RWPE1 (cell line): ENCODE data around the gene EHD4.

ENCODE experiments used
- CTCF ChIA-PET: fragments of 350-600 bp; sonication (Branson Sonifier 250); formaldehyde crosslinking; extraction: SDS; loops from one replicate; lab custom pipeline; 2021; lab: Yijun Ruan, JAX
- POLR2A ChIA-PET: fragments of 400-600 bp; formaldehyde crosslinking; extraction: SDS; loops from one replicate; lab custom pipeline; 2020; ENCODE audit warnings: antibody characterized with exemption; ENCODE audit not compliant: low non-redundant PET; lab: Yijun Ruan, JAX
- DNase-seq: peaks from one replicate; pipeline ENCODE4 v3.0.0; 2012; ENCODE audit warnings: low spot score
- H3K27ac ChIP-seq: fragments of 450-650 bp; 2 replicates; pipeline ENCODE4 v1.5.1; 2017
- CTCF ChIP-seq: fragments of 450-650 bp; conservative IDR thresholded peaks from 2 replicates; pipeline ENCODE4 v1.5.1; 2017; ENCODE audit warnings: low read depth, mild to moderate bottlenecking

EHD4 gene

GRCh38 chr15:41892621-41893421 lies 79.5 kb downstream of the EHD4 start:
- TF ChIP-seq CTCF: no peak
- H3K27ac ChIP-seq: peak overlapping the region; percentile 97
- DNase-seq: no peak
- ChIA-PET POLR2A (no interaction called here), CTCF (interaction anchor here (0.6 to 1.3 kb wide), 5 partner anchors 12 to 1060 kb away, joined by 3 to 4 read pairs (median 3); no protein-coding TSS in a partner anchor)

DNA sequence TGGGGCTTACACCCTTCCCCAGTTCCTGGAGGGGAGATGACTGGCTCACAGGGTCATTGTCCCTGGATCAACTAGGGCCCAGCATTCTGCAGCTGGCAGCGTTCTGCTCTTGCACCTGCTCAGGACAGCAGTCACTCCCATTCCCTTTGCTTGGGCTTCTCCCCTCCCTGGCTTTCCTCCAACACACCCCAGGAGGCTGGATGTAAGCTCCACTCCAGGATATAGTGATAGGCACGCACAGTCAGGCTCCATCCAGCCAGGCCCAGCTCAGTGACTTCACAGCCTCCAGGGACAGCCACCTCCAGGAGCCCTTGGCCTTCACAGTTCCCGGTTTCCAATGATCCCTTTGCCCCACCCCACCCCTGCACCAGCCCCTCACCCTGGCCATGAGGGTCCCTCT lies 80.4 kb downstream of the EHD4 start:
- ChIA-PET POLR2A (no interaction called here), CTCF (interaction anchor here (0.6 to 0.7 kb wide), 2 partner anchors 17 to 1059 kb away, joined by 3 read pairs; no protein-coding TSS in a partner anchor)
- peak overlapping the region; percentile 97 for H3K27ac ChIP-seq
- no peak for DNase-seq
- no peak for TF ChIP-seq CTCF

DNA sequence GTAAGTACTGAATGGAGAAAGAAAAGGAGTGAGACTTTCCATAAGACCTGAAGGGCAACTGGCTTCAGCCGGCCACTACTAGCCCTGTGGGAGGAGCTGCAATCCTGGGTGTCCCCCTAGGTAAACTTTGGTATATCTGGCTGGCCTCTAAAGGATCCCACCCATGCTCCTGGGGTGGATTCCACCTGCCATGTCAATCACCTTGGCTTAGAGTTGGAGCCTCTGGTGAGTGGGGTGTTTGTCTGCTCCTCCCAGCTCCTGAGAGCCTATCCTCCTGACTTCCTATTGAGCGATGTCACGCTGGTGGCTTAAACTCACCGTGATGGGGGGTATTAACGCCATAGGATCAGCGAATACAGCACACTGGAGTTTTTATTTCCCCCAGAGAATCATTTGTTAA lies 81.1 kb downstream of the EHD4 start:
- DNase-seq: no peak
- ChIA-PET POLR2A (no interaction called here), CTCF (no interaction called here)
- no peak overlapping the region for H3K27ac ChIP-seq
- TF ChIP-seq CTCF: no peak

DNA sequence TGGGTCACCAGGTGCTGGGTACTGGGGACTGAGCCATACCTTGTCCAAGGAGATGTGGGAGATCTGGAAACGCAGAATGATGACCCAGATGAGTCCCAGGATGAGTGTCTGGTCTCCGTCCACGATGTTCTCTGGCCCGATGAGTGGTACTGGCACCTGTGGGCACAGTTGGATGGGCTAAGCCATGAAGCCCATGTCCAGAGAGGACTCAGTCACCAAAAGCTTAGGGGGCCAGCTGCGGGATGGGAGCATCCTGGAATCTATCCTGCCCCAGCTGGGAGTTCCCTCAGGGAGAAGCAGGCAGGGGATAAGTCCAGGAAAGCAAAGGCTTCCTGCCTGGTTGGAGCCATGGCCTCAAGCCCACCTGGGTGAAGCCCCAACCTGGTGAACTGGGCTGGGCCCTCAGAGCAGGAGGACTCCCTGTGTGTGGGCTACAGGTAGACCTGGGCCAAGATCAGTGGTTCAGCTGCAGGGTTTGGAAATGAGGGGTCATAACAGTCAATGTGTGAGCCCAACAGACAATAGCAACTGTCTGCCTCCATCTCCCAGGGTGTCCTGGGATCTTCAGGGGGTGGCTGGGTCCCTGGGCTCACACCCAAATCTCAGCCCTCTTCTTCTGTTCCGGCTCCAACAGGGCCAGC lies 82.2 kb downstream of the EHD4 start:
- TF ChIP-seq CTCF: no peak
- POLR2A ChIA-PET: no interaction called here
- CTCF ChIA-PET: interaction anchor here (0.5 to 0.6 kb wide), 2 partner anchors 80 to 259 kb away, joined by 3 read pairs; no protein-coding TSS in a partner anchor
- no peak for DNase-seq
- no peak overlapping the region for H3K27ac ChIP-seq

DNA sequence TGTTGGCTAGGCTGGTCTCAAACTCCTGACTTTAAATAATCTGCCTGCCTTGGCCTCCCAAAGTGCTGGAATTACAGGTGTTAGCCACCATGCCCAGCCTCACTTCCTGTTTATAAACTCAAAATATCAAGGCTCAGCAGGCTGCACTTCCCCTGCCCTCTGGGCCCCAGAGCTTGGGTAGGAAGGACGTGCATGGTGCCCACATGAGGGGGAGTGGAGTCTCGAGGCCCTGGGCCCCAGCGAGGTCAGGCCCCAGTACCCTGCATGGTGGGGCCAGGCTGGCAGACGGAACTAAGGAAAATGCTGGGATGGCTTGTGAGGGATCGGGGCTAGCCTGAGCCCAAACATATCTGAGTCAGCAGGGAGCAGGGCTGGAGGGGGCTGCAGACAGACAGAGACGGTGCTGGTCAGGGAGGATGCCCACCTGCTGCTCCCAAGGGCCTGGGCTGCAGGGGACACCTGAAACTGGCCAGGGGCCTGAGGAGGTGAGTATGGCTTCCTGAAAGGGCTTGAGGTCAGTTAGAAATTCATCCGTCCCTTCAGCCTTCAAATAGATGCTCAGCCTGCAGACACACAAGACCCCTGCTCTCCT lies 83.6 kb downstream of the EHD4 start:
- no peak overlapping the region for H3K27ac ChIP-seq
- no peak for DNase-seq
- POLR2A ChIA-PET: no interaction called here
- no peak for TF ChIP-seq CTCF
- CTCF ChIA-PET: interaction anchor here (0.6 kb wide), 1 partner anchor 12 kb away, joined by 6 read pairs; no protein-coding TSS in a partner anchor

DNA sequence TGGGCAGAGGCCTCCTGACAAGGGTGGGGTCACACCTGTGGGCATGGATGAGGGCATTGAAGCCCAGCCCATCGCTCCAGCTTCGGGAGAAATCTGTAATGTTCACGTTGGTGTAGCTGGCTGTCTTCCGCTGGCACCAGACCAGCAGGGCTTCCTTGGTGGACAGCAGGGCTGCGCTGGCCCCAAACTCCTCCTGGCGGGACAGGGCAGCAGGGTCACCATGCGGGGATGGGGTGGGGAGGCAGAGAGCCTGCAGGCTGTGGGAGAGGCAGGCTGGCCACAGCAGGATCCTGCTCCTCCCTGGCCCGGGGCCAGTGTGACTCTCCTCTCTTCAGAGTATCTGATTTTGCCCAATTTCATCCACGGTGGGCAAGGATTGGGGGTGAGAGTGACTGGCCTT lies 84.5 kb downstream of the EHD4 start:
- POLR2A ChIA-PET: no interaction called here
- TF ChIP-seq CTCF: no peak
- CTCF ChIA-PET: no interaction called here
- DNase-seq: no peak
- no peak overlapping the region for H3K27ac ChIP-seq
